Liver (tissue), 3 donors: Measurements from ENCODE around the gene OTOGL.

ENCODE experiments used
- EGR1 ChIP-seq, 2 donors: IDR thresholded peaks; 2 replicates each; pipeline ENCODE4 v1.6.1; 2016 to 2018; ENCODE audit warnings: antibody characterized with exemption in 2 of 2, low read depth in 2 of 2
- FOXA1 ChIP-seq: IDR thresholded peaks from 2 replicates; pipeline ENCODE4 v1.6.1; 2016; ENCODE audit warnings: antibody characterized with exemption
- GABPA ChIP-seq, 2 donors: IDR thresholded peaks in 1 of 2; conservative IDR thresholded peaks in 1 of 2; 2 replicates each; pipeline ENCODE4 v1.6.1; 2016; ENCODE audit warnings: antibody characterized with exemption in 2 of 2, mild to moderate bottlenecking in 1 of 2, moderate library complexity in 1 of 2
- RAD21 ChIP-seq, 2 donors: IDR thresholded peaks; 2 replicates each; pipeline ENCODE4 v1.6.1; 2016; ENCODE audit warnings: antibody characterized with exemption in 2 of 2, mild to moderate bottlenecking in 2 of 2
- SP1 ChIP-seq: IDR thresholded peaks from 2 replicates; pipeline ENCODE4 v1.6.1; 2018; ENCODE audit warnings: antibody characterized with exemption, mild to moderate bottlenecking
- TAF1 ChIP-seq: conservative IDR thresholded peaks from 2 replicates; pipeline ENCODE4 v1.6.1; 2016; ENCODE audit warnings: antibody characterized with exemption, mild to moderate bottlenecking
- TF ChIP-seq, protein P1 (sequence below): fragments of 150-350 bp; IDR thresholded peaks from 2 replicates; pipeline ENCODE4 v1.5.1; 2017; ENCODE audit warnings: improper control_type of control experiment, low read depth, low read length; ENCODE audit not compliant: missing input control
- TF ChIP-seq, protein P2 (sequence below): IDR thresholded peaks from 2 replicates; pipeline ENCODE4 v1.6.1; 2016; ENCODE audit warnings: antibody characterized with exemption, mild to moderate bottlenecking
- TF ChIP-seq, protein P3 (sequence below): IDR thresholded peaks from 2 replicates; pipeline ENCODE4 v1.6.1; 2016; ENCODE audit warnings: antibody characterized with exemption
- donor health status: healthy.
- donor health status: healthy.

DNA sequence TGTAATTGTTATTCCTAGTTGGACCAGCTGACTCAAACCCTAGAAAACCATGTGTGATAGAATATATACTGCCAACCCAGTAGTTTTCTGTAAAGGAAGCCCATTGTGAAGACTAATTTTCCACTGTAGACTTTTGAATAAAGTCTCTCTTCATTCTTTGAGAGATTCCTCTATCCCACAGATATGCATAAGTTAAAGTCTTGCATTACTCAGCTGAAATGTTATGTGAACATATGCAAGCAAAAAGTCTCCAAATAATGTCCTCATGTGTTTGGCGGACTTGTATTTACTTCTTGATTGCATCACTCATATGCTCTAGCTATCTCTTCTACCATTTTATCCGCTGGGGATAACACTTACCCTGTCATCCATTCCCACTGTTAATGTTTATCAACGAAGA is 35.1 kb upstream of the OTOGL start:
- TF ChIP-seq, protein P1, sequence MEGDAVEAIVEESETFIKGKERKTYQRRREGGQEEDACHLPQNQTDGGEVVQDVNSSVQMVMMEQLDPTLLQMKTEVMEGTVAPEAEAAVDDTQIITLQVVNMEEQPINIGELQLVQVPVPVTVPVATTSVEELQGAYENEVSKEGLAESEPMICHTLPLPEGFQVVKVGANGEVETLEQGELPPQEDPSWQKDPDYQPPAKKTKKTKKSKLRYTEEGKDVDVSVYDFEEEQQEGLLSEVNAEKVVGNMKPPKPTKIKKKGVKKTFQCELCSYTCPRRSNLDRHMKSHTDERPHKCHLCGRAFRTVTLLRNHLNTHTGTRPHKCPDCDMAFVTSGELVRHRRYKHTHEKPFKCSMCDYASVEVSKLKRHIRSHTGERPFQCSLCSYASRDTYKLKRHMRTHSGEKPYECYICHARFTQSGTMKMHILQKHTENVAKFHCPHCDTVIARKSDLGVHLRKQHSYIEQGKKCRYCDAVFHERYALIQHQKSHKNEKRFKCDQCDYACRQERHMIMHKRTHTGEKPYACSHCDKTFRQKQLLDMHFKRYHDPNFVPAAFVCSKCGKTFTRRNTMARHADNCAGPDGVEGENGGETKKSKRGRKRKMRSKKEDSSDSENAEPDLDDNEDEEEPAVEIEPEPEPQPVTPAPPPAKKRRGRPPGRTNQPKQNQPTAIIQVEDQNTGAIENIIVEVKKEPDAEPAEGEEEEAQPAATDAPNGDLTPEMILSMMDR: no peak
- TF ChIP-seq RAD21 (IDR thresholded peaks at IDR 0.05) (no peak), GABPA (IDR thresholded peaks at IDR 0.05 in 1 of 2, conservative IDR thresholded peaks at IDR 0.05 in 1 of 2) (no peak), SP1 (no peak), TAF1 (no peak), EGR1 (IDR thresholded peaks at IDR 0.05; ENCODE audit: low read depth in 2 of 2) (no peak), FOXA1 (no peak)
- TF ChIP-seq, protein P2, sequence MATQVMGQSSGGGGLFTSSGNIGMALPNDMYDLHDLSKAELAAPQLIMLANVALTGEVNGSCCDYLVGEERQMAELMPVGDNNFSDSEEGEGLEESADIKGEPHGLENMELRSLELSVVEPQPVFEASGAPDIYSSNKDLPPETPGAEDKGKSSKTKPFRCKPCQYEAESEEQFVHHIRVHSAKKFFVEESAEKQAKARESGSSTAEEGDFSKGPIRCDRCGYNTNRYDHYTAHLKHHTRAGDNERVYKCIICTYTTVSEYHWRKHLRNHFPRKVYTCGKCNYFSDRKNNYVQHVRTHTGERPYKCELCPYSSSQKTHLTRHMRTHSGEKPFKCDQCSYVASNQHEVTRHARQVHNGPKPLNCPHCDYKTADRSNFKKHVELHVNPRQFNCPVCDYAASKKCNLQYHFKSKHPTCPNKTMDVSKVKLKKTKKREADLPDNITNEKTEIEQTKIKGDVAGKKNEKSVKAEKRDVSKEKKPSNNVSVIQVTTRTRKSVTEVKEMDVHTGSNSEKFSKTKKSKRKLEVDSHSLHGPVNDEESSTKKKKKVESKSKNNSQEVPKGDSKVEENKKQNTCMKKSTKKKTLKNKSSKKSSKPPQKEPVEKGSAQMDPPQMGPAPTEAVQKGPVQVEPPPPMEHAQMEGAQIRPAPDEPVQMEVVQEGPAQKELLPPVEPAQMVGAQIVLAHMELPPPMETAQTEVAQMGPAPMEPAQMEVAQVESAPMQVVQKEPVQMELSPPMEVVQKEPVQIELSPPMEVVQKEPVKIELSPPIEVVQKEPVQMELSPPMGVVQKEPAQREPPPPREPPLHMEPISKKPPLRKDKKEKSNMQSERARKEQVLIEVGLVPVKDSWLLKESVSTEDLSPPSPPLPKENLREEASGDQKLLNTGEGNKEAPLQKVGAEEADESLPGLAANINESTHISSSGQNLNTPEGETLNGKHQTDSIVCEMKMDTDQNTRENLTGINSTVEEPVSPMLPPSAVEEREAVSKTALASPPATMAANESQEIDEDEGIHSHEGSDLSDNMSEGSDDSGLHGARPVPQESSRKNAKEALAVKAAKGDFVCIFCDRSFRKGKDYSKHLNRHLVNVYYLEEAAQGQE: no peak
- TF ChIP-seq, protein P3, sequence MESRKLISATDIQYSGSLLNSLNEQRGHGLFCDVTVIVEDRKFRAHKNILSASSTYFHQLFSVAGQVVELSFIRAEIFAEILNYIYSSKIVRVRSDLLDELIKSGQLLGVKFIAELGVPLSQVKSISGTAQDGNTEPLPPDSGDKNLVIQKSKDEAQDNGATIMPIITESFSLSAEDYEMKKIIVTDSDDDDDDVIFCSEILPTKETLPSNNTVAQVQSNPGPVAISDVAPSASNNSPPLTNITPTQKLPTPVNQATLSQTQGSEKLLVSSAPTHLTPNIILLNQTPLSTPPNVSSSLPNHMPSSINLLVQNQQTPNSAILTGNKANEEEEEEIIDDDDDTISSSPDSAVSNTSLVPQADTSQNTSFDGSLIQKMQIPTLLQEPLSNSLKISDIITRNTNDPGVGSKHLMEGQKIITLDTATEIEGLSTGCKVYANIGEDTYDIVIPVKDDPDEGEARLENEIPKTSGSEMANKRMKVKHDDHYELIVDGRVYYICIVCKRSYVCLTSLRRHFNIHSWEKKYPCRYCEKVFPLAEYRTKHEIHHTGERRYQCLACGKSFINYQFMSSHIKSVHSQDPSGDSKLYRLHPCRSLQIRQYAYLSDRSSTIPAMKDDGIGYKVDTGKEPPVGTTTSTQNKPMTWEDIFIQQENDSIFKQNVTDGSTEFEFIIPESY: no peak
